Measurements from ENCODE around the gene PLEKHA4. TPM values are rescaled to one million over a fixed set of nuclear protein-coding genes. Genes with fewer than 3 reads are reported as not detected.
"Not testable (repeated sequence)": the region's sequence is repeated elsewhere in the genome, so short reads cannot be mapped to it uniquely, and the experiment has no call there.

The PLEKHA4 gene
- total RNA-seq, 2 donors from 2014 or later, result 6.5 to 21.1 TPM

GRCh38 chr19:48873476-48874302 is 5.3 kb upstream of the PLEKHA4 start:
- Histone ChIP-seq H3K9me3 (no peaks in the 10 kb centered on the region), H3K27ac (peak overlapping the region; percentile 94 to 99 (median 96)), H3K27me3 (no peaks in the 10 kb centered on the region), H3K4me1 (peaks cover 38% of the 10 kb centered on the region), H3K4me3 (peak overlapping the region; percentile 2 to 51), H3K36me3 (replicated peaks in 1 of 2; ENCODE audit: insufficient read depth in 1 of 2, low read depth in 2 of 2) (peaks cover 0 to 4% of the 10 kb centered on the region in 2 donors)
- TF ChIP-seq POLR2A (IDR thresholded peaks at IDR 0.05), result no peak
- no peak for TF ChIP-seq CTCF (IDR thresholded peaks at IDR 0.05)
- intact Hi-C loops (cut with DNase I), result no loop called here
- WGBS, 2 donors, result 55 to 58% methylated on average over 13 to 14 of the region's 14 CpGs
- no peak for DNase-seq
- ATAC-seq, result no peak

GRCh38 chr19:48872884-48873475 is 4.6 kb upstream of the PLEKHA4 start:
- DNase-seq (peak; percentile 89 to 94 (median 92)), ATAC-seq (peak; percentile 82)
- no peaks in the 10 kb centered on the region for H3K9me3 ChIP-seq
- TF ChIP-seq CTCF (IDR thresholded peaks at IDR 0.05) (peak in 2 of 7 experiments; percentile 10 to 15), POLR2A (IDR thresholded peaks at IDR 0.05) (no peak)
- peaks cover 41% of the 10 kb centered on the region for H3K4me1 ChIP-seq
- no peaks in the 10 kb centered on the region for H3K27me3 ChIP-seq
- peak overlapping the region; percentile 94 to 99 (median 96) for H3K27ac ChIP-seq
- H3K36me3 ChIP-seq (replicated peaks in 1 of 2; ENCODE audit: insufficient read depth in 1 of 2, low read depth in 2 of 2), result peaks cover 0 to 4% of the 10 kb centered on the region in 2 donors
- peak overlapping the region; percentile 51 to 76 for H3K4me3 ChIP-seq
- intact Hi-C loops (cut with DNase I), result no loop called here
- WGBS, 2 donors, result 13 to 21% methylated on average over 14 of the region's 14 CpGs

- intact Hi-C loops (cut with DNase I), result no loop called here
- peak in 4 of 7 experiments; percentile 39 to 58 (median 41) for TF ChIP-seq CTCF (IDR thresholded peaks at IDR 0.05)
- TF ChIP-seq POLR2A (IDR thresholded peaks at IDR 0.05), result peak; percentile 99 to 100 (median 100)
- no peaks in the 10 kb centered on the region for H3K27me3 ChIP-seq
- peak within 1 kb of the TSS; percentile 94 to 99 (median 96) for H3K27ac ChIP-seq
- ATAC-seq (peak; percentile 86), DNase-seq (peak; percentile 98 to 99 (median 99))
- WGBS, 2 donors, result 0 to 1% methylated on average over 34 to 53 of the region's 53 CpGs
- peak within 1 kb of the TSS; percentile 51 to 76 for H3K4me3 ChIP-seq
- no peaks in the 10 kb centered on the region for H3K9me3 ChIP-seq
- H3K36me3 ChIP-seq (replicated peaks in 1 of 2; ENCODE audit: insufficient read depth in 1 of 2, low read depth in 2 of 2), result peaks cover 0 to 4% of the 10 kb centered on the region in 2 donors
- peaks cover 41% of the 10 kb centered on the region for H3K4me1 ChIP-seq
These were observed 3.9 kb upstream of the PLEKHA4 start, which contains the start of gene PPP1R15A for GRCh38 chr19:48872182-48872883. PPP1R15A (plus strand) TSS chr19:48872421; CDS start chr19:48873234, 813 bp downstream.

GRCh38 chr19:48871471-48872181 is 3.2 kb upstream of the PLEKHA4 start:
- H3K9me3 ChIP-seq; ATAC-seq; H3K4me3 ChIP-seq; intact Hi-C loops (cut with DNase I); H3K27me3 ChIP-seq; H3K36me3 ChIP-seq (replicated peaks in 1 of 2; ENCODE audit: insufficient read depth in 1 of 2, low read depth in 2 of 2): not testable (repeated sequence)
- whole genome bisulfite sequencing, 2 donors, result 69 to 70% methylated on average over 28 to 31 of the region's 31 CpGs
- peak in 1 of 4 donors; percentile 25 for DNase-seq
- Histone ChIP-seq H3K4me1 (peaks cover 41% of the 10 kb centered on the region), H3K27ac (peak overlapping the region; percentile 34 to 96 (median 95))
